ENCODE data around the gene LRSAM1.

Gene LRSAM1

DNA sequence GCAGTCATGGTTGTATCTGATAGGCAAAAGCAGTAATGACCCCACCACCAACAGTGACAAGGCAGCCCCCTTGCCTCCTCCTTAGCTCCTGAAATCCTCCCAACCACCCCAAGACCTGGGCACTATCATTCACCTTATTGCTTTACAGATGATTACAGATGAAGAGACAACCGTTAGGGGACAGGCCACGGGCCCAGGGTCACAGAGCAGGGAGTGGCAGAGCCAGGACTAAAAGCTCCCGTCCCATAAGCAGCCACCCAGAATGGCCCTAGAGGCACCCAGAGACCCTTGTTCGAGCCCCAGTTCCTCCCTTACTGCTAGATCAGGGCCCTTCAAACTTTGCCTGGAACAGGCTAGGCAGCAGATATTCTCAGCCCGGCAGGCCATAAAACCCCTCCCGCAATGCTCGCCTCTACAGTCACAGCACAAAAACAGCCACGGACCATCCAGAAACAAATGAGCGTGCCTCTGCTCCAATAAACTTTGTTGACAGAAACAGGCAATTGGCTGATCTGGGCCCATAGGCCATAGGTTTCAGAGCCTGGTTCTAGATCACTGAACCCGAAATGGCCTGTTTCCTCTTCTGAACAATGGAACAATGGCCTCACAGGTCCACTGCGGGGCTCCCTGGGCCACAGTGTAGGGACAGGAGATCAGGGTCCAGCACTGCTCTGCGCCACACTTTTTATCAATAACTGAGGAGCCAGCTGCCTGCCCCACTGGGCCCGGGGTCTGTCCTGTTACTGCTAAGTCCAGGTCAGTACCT lies 67.0 kb downstream of the LRSAM1 start:
- TF ChIP-seq, protein P1, sequence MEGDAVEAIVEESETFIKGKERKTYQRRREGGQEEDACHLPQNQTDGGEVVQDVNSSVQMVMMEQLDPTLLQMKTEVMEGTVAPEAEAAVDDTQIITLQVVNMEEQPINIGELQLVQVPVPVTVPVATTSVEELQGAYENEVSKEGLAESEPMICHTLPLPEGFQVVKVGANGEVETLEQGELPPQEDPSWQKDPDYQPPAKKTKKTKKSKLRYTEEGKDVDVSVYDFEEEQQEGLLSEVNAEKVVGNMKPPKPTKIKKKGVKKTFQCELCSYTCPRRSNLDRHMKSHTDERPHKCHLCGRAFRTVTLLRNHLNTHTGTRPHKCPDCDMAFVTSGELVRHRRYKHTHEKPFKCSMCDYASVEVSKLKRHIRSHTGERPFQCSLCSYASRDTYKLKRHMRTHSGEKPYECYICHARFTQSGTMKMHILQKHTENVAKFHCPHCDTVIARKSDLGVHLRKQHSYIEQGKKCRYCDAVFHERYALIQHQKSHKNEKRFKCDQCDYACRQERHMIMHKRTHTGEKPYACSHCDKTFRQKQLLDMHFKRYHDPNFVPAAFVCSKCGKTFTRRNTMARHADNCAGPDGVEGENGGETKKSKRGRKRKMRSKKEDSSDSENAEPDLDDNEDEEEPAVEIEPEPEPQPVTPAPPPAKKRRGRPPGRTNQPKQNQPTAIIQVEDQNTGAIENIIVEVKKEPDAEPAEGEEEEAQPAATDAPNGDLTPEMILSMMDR (IDR thresholded peaks at IDR 0.05; ENCODE audit: extremely low read depth, insufficient read depth, missing control alignments) = no peak
- in situ Hi-C loops (cut with MboI; ENCODE audit: low pct_unique_long_range_greater_than_20kb, low sequenced_read_pairs, unreplicated experiment) = no loop called here
- no peak for DNase-seq (ENCODE audit: low spot score)

DNA sequence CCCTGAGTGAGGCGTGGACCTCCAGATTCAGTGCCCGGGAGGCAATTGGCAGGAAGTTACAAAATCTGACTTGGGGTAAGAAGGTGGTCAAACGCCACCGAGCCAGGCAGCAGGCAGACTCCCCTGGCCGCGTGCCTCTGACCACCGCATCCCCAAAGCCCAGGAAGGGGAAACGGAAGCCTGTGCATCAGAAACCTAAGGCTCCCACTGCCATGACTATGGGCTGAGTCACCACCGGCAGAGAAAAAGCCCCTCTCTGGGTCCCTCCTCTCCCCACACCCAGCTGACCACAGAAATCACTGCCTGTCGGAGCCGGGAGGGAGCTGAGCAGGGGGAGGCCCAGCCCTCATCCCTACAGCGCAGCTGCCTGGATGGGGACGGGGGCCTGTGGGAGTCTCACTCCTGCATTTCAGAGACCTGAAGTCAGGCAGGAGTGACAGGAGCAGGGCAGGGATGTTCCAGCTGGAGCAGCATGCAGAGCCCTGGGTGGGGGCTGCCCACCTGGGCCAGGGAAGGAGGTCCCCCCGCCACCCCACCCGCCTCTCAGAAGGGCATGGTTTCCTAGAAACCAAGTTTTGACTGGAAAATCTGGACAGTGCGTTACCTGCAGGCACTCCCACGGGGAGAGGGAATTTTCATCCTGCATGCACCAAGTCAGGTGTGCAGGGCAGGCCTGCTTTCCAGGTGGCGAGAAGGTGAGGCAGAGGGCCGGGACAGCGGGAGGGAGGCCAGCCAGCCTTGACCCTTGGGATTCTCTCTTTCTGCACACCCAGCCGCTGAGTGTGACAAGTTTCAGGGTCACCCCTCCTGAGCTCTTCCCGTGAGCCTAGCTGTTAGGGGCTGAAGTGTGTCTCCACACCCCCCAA lies 68.2 kb downstream of the LRSAM1 start:
- DNase-seq (ENCODE audit: low spot score) = peak; percentile 71
- in situ Hi-C loops (cut with MboI; ENCODE audit: low pct_unique_long_range_greater_than_20kb, low sequenced_read_pairs, unreplicated experiment) = no loop called here
- TF ChIP-seq, protein P1 (IDR thresholded peaks at IDR 0.05; ENCODE audit: extremely low read depth, insufficient read depth, missing control alignments) = no peak

DNA sequence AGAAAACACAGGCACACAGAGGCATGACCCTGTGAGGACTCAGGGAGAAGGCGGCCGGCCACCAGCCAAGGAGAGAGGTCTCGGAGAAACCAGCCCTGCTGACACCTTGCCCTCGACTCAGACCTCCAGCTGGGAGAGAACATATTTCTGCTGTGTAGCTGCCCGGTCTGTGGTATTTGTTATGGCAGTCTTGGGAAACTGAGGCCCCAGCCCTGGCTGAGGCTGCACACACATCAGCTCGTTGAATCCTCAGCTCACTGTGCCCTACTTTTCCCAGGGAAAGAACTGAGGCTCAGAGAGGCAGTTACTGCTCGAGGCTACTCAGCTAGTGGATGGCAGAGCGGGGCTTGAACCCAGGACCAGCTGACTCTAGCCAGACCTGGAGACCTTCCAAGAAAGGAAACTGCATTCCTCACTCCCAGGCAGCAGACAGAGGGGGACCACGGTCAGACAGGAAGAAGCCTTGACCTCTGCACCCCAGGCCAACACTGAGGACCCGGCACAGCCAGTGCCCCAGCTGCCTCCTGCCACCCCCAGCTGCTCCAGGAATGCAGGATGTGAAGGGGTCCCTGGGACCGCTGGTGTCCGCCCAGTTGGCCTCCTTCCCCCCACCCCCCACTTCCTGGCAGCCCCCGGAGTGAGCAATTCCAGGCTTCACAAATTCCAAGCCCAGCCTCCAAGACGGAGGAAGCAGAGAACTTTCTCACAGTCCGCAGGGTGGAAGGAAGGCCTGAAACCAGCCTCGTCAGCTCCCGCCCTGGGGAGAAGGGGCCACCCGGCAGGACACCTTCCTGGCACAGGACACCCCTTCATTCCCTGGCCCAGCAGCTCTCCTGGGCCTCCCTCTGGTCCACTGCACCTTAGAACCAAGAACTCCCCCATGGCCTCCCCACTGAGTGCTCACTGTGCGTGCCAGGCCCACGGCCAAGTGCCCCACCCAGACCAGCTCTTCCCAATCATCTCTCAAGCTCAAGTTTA lies 69.9 kb downstream of the LRSAM1 start:
- in situ Hi-C loops (cut with MboI; ENCODE audit: low pct_unique_long_range_greater_than_20kb, low sequenced_read_pairs, unreplicated experiment) = no loop called here
- DNase-seq (ENCODE audit: low spot score) = no peak
- TF ChIP-seq, protein P1 (IDR thresholded peaks at IDR 0.05; ENCODE audit: extremely low read depth, insufficient read depth, missing control alignments) = no peak

DNA sequence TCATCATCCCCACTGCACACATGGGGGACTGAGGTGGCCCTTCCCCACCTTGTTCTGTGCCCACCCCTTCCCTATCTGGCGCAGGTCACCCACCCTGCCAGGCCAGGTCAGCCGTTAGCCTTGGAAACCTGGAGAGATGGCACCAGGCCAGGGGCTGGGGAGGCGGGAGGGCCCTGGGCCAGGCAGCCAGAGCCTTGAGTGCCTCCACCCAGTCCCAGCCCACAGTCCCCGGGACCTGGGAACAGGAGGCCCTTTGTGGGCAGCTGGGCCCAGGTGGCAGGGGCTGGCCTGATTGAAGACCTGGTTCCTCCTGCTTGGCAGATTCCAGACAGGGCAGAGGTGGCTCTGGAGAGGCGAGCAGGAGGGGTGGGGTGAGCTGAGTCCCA lies 70.6 kb downstream of the LRSAM1 start:
- TF ChIP-seq, protein P1 (IDR thresholded peaks at IDR 0.05; ENCODE audit: extremely low read depth, insufficient read depth, missing control alignments) = no peak
- no peak for DNase-seq (ENCODE audit: low spot score)
- in situ Hi-C loops (cut with MboI; ENCODE audit: low pct_unique_long_range_greater_than_20kb, low sequenced_read_pairs, unreplicated experiment) = no loop called here

DNA sequence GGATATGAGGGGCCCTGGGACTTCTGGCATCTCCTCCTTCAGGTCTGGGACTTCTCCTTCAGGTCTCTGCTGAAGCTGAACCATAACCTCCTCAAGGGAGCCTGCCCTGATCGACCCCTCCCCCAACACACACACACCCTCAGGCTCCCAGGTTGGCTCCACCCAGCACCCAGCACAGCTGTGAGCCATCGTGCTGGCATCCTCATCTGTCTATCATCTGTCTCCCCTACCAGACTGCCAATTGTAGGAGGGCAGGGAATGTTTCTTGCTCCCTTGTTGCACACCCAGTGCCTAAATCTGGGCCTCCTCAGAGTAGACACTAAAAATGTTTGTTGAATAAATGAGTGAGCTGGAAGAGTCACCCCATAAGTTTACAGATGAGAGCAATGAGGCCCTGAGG lies 71.4 kb downstream of the LRSAM1 start:
- in situ Hi-C loops (cut with MboI; ENCODE audit: low pct_unique_long_range_greater_than_20kb, low sequenced_read_pairs, unreplicated experiment) = no loop called here
- DNase-seq (ENCODE audit: low spot score) = no peak
- TF ChIP-seq, protein P1 (IDR thresholded peaks at IDR 0.05; ENCODE audit: extremely low read depth, insufficient read depth, missing control alignments) = no peak

DNA sequence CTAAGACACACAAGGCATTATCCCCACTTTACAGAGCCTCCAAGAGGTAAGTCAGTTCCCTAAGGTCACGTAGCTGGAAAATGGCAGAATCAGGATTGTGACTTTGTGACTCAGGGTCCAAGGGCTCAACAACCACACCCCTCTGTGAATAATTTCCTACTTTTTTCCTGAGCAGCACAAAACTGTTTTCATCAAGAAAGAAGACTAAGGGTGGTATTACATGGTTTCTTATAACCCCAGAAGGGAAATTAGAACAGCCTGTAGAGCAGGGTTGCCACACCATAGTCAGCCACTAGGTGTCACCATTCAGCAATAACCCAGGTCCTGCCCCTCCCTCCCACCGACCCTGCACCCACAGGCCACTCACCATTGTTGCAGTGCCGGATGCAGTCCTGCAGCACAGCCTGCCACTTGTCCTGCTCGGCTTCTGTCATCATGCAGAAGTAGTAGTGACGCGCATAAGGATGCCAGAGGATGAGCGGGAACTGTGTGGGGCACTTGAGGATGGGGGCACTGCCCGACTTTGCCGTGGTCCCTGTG lies 72.1 kb downstream of the LRSAM1 start:
- TF ChIP-seq, protein P1 (IDR thresholded peaks at IDR 0.05; ENCODE audit: extremely low read depth, insufficient read depth, missing control alignments) = no peak
- DNase-seq (ENCODE audit: low spot score) = no peak
- in situ Hi-C loops (cut with MboI; ENCODE audit: low pct_unique_long_range_greater_than_20kb, low sequenced_read_pairs, unreplicated experiment) = no loop called here

All from GM13977 (cell line).